ENCODE measurements around the gene ANO1. TPM values are rescaled to one million over a fixed set of nuclear protein-coding genes. Genes with fewer than 3 reads are reported as not detected.

ANO1 gene
- total RNA-seq, 3 donors from 2014 or later (not counting 1 experiment from before 2014, with no cell fraction given), result not detected

DNA sequence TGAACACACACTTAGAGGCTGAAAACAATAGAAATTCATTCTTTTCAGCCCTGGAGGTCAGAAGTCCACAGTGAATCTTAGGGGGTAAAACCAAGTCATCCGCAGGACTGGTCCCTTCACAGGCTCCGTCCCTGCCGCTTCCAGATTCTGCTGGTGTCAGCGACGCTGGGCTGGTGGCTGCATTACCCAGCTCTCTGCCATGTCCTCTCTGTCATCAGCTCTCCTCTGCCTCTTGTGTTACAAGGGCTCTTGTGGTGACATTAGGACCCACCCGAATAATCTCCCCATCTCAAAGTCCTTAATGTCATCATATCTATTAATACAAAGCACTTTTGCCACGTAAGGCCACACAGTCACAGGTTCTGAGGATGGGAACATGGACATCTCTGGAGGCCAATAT, 47.7 kb upstream of the ANO1 start:
- H3K4me1 Mint-ChIP-seq, result no peaks in the 10 kb centered on the region
- H3K36me3 Mint-ChIP-seq, result no peaks in the 10 kb centered on the region
- no peaks in the 10 kb centered on the region for H3K27me3 ChIP-seq (ENCODE audit: control insufficient read depth, insufficient read depth, low read length)

DNA sequence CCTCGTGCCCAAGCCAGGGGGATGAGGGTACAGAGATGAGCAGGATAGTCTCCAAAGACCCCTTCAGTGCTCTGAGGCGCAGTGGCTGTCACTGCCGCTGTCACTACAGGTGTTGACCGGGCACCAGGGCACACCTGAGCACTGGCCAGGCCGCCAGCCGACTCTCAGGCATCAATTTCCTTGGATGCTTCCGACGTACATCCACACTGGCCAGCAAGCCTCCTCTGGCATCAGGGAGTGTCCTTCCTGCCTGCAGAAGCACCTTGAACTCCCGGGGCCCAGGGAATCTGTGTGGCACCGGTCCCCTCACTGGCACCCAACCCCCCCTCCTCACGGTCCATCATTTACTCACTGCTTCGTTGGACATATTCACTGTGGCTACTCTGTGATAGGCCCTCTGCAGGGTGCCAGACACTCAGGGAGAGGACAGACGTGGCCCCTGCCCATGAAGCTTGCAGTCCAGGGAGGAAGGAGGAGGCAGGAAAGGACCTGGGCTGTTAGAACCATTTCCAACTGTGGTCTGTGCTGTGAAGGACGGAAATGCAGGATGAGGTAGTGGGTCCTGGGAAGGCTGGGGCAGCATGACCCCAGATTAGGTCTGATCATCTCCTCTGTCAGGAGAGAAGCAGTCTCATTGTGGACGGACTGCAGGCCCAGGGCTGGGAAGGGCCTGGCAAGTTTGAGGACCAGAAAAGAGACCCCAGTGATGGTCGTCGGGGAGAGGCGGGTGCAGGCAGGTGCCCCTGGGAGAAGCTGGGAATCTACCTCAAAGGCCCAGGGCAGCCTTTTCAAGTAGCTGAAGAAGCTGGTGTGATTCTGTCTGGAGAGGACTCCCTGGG, 46.3 kb upstream of the ANO1 start:
- intact Hi-C loops (cut with micrococcal nuclease), result no loop called here
- no peaks in the 10 kb centered on the region for H3K4me1 Mint-ChIP-seq
- peaks cover 0 to 4% of the 10 kb centered on the region in 2 donors for H3K27me3 Mint-ChIP-seq (ENCODE audit: low read depth in 2 of 2)
- TF ChIP-seq, protein P1, sequence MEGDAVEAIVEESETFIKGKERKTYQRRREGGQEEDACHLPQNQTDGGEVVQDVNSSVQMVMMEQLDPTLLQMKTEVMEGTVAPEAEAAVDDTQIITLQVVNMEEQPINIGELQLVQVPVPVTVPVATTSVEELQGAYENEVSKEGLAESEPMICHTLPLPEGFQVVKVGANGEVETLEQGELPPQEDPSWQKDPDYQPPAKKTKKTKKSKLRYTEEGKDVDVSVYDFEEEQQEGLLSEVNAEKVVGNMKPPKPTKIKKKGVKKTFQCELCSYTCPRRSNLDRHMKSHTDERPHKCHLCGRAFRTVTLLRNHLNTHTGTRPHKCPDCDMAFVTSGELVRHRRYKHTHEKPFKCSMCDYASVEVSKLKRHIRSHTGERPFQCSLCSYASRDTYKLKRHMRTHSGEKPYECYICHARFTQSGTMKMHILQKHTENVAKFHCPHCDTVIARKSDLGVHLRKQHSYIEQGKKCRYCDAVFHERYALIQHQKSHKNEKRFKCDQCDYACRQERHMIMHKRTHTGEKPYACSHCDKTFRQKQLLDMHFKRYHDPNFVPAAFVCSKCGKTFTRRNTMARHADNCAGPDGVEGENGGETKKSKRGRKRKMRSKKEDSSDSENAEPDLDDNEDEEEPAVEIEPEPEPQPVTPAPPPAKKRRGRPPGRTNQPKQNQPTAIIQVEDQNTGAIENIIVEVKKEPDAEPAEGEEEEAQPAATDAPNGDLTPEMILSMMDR (IDR thresholded peaks at IDR 0.05), result no peak
- no peak for ATAC-seq
- no peak overlapping the region for H3K4me3 ChIP-seq (ENCODE audit: low read length)
- H3K4me1 ChIP-seq (ENCODE audit: control insufficient read depth, insufficient read depth, low read length), result no peaks in the 10 kb centered on the region
- H3K9me3 ChIP-seq (ENCODE audit: control insufficient read depth, insufficient read depth, low read length), result no peaks in the 10 kb centered on the region
- no peak overlapping the region for H3K4me3 Mint-ChIP-seq
- no peaks in the 10 kb centered on the region for H3K36me3 Mint-ChIP-seq
- no peaks in the 10 kb centered on the region for H3K27me3 ChIP-seq (ENCODE audit: control insufficient read depth, insufficient read depth, low read length)
- H3K9me3 Mint-ChIP-seq, result no peaks in the 10 kb centered on the region
- H3K27ac ChIP-seq (ENCODE audit: low read length), result no peak overlapping the region
- no peak for DNase-seq
- 81% methylated on average over 18 of the region's 18 CpGs for WGBS (ENCODE audit: insufficient coverage)
- H3K36me3 ChIP-seq (ENCODE audit: control insufficient read depth, insufficient read depth, low read length), result no peaks in the 10 kb centered on the region
- no peak overlapping the region for H3K27ac Mint-ChIP-seq

More for the DNA sequence above, 47.7 kb upstream of the ANO1 start:
- intact Hi-C loops (cut with micrococcal nuclease), result no loop called here
- no peak for DNase-seq
- 89% methylated on average over 7 of the region's 7 CpGs for WGBS (ENCODE audit: insufficient coverage)
- Mint-ChIP-seq H3K27ac (no peak overlapping the region), H3K4me3 (no peak overlapping the region), H3K27me3 (ENCODE audit: low read depth in 2 of 2) (peaks cover 0 to 4% of the 10 kb centered on the region in 2 donors), H3K9me3 (no peaks in the 10 kb centered on the region)
- no peaks in the 10 kb centered on the region for H3K36me3 ChIP-seq (ENCODE audit: control insufficient read depth, insufficient read depth, low read length)
- no peak for ATAC-seq
- TF ChIP-seq, protein P1 (IDR thresholded peaks at IDR 0.05), result no peak
- no peaks in the 10 kb centered on the region for H3K4me1 ChIP-seq (ENCODE audit: control insufficient read depth, insufficient read depth, low read length)
- H3K4me3 ChIP-seq (ENCODE audit: low read length), result no peak overlapping the region
- no peaks in the 10 kb centered on the region for H3K9me3 ChIP-seq (ENCODE audit: control insufficient read depth, insufficient read depth, low read length)
- H3K27ac ChIP-seq (ENCODE audit: low read length), result no peak overlapping the region

DNA sequence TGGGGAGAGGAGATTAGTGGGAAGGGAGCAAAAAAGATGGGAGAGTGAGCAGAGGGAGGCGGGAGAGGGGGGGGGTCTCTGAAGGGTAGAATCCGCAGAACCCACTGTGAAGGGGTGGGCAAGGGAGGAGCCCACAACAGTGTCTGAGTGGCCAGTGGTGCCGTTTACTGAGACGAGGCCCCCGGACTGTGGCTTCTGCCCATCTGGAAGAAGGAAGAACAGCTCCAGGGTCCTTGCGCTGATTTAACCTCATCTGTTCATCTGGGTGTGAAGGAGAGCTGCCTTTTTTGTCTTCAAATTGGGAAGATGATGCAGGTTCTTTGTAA, 45.7 kb upstream of the ANO1 start:
- 80% methylated on average over 6 of the region's 6 CpGs for WGBS (ENCODE audit: insufficient coverage)
- H3K4me1 ChIP-seq (ENCODE audit: control insufficient read depth, insufficient read depth, low read length), result no peaks in the 10 kb centered on the region
- H3K4me3 Mint-ChIP-seq, result no peak overlapping the region
- no peaks in the 10 kb centered on the region for H3K9me3 ChIP-seq (ENCODE audit: control insufficient read depth, insufficient read depth, low read length)
- H3K9me3 Mint-ChIP-seq, result no peaks in the 10 kb centered on the region
- DNase-seq (no peak), ATAC-seq (no peak)
- H3K27me3 ChIP-seq (ENCODE audit: control insufficient read depth, insufficient read depth, low read length), result no peaks in the 10 kb centered on the region
- intact Hi-C loops (cut with micrococcal nuclease), result no loop called here
- H3K4me1 Mint-ChIP-seq, result no peaks in the 10 kb centered on the region
- no peak overlapping the region for H3K4me3 ChIP-seq (ENCODE audit: low read length)
- H3K36me3 Mint-ChIP-seq, result no peaks in the 10 kb centered on the region
- no peak overlapping the region for H3K27ac ChIP-seq (ENCODE audit: low read length)
- TF ChIP-seq, protein P1 (IDR thresholded peaks at IDR 0.05), result no peak
- no peak overlapping the region for H3K27ac Mint-ChIP-seq
- H3K27me3 Mint-ChIP-seq (ENCODE audit: low read depth in 2 of 2), result peaks cover 0 to 4% of the 10 kb centered on the region in 2 donors
- H3K36me3 ChIP-seq (ENCODE audit: control insufficient read depth, insufficient read depth, low read length), result no peaks in the 10 kb centered on the region
